ENCODE data around the gene PTGER1. TPM values are rescaled to one million over a fixed set of nuclear protein-coding genes. Genes with fewer than 3 reads are reported as not detected.

Gene PTGER1
- total RNA-seq, 1 donor from 2014 or later, result not detected

GRCh38 chr19:14502334-14503092 is 27.4 kb upstream of the PTGER1 start:
- DNase-seq (no peak), ATAC-seq (ENCODE audit: low read depth) (no peak)
- H3K9me3 Mint-ChIP-seq, result no peaks in the 10 kb centered on the region
- H3K4me1 Mint-ChIP-seq, result peaks cover 3% of the 10 kb centered on the region
- peaks cover 2% of the 10 kb centered on the region for H3K27me3 Mint-ChIP-seq
- intact Hi-C loops (cut with micrococcal nuclease), result no loop called here
- no peak overlapping the region for H3K27ac Mint-ChIP-seq
- POLR2A ChIA-PET, result no interaction called here
- CTCF ChIA-PET, result no interaction called here
- H3K36me3 Mint-ChIP-seq (ENCODE audit: low read depth), result no peaks in the 10 kb centered on the region
- TF ChIP-seq CTCF (IDR thresholded peaks at IDR 0.05), result no peak
- no peak overlapping the region for H3K4me3 Mint-ChIP-seq

GRCh38 chr19:14497228-14497921 is 22.2 kb upstream of the PTGER1 start:
- Mint-ChIP-seq H3K36me3 (ENCODE audit: low read depth) (no peaks in the 10 kb centered on the region), H3K9me3 (no peaks in the 10 kb centered on the region), H3K27me3 (no peaks in the 10 kb centered on the region), H3K4me3 (peak overlapping the region; percentile 66), H3K27ac (no peak overlapping the region), H3K4me1 (peaks cover 17% of the 10 kb centered on the region)
- POLR2A ChIA-PET, result interaction anchor here (1.2 to 3.2 kb wide), 2 partner anchors 21 to 27 kb away, joined by 3 to 24 read pairs; partner anchors contain the start of gene DNAJB1
- DNase-seq (no peak), ATAC-seq (ENCODE audit: low read depth) (no peak)
- CTCF ChIA-PET, result no interaction called here
- TF ChIP-seq CTCF (IDR thresholded peaks at IDR 0.05), result no peak
- intact Hi-C loops (cut with micrococcal nuclease), result loop anchor here (2.0 kb wide), 1 partner anchor 21 kb away; the partner anchor contains the start of gene DNAJB1

- Mint-ChIP-seq H3K36me3 (ENCODE audit: low read depth) (no peaks in the 10 kb centered on the region), H3K27ac (no peak overlapping the region), H3K4me1 (peaks cover 17% of the 10 kb centered on the region), H3K27me3 (no peaks in the 10 kb centered on the region), H3K4me3 (peak overlapping the region; percentile 66), H3K9me3 (no peaks in the 10 kb centered on the region)
- intact Hi-C loops (cut with micrococcal nuclease), result loop anchor here (2.0 kb wide), 1 partner anchor 22 kb away; the partner anchor contains the start of gene DNAJB1
- ChIA-PET POLR2A (interaction anchor here (1.2 to 3.2 kb wide), 3 partner anchors 18 to 27 kb away, joined by 3 to 24 read pairs (median 5); partner anchors contain the start of gene DNAJB1), CTCF (no interaction called here)
- ATAC-seq (ENCODE audit: low read depth), result no peak
- DNase-seq, result no peak
- no peak for TF ChIP-seq CTCF (IDR thresholded peaks at IDR 0.05)
Measured at GRCh38 chr19:14496834-14497227, 21.7 kb upstream of the PTGER1 start.

- no peaks in the 10 kb centered on the region for H3K9me3 Mint-ChIP-seq
- ATAC-seq (ENCODE audit: low read depth) (peak; percentile 92), DNase-seq (peak; percentile 81)
- CTCF ChIA-PET, result no interaction called here
- peaks cover 17% of the 10 kb centered on the region for H3K4me1 Mint-ChIP-seq
- H3K27me3 Mint-ChIP-seq, result no peaks in the 10 kb centered on the region
- peaks cover 3% of the 10 kb centered on the region for H3K36me3 Mint-ChIP-seq (ENCODE audit: low read depth)
- intact Hi-C loops (cut with micrococcal nuclease), result loop anchor here (2.0 kb wide), 1 partner anchor 23 kb away; the partner anchor contains the start of gene DNAJB1
- TF ChIP-seq CTCF (IDR thresholded peaks at IDR 0.05), result no peak
- H3K4me3 Mint-ChIP-seq, result peak within 1 kb of the TSS; percentile 82
- POLR2A ChIA-PET, result interaction anchor here (1.2 to 3.2 kb wide), 3 partner anchors 17 to 28 kb away, joined by 3 to 24 read pairs (median 5); partner anchors contain the start of gene DNAJB1
- H3K27ac Mint-ChIP-seq, result peak within 1 kb of the TSS; percentile 42
Measured at GRCh38 chr19:14496029-14496833, 21.1 kb upstream of the PTGER1 start, which contains the start of gene GIPC1. Gene GIPC1, minus strand, starts transcription at chr19:14496127. Its CDS starts 13,151 bp downstream, at chr19:14482976.
